Measurements from ENCODE around the gene AP1AR.

DNA sequence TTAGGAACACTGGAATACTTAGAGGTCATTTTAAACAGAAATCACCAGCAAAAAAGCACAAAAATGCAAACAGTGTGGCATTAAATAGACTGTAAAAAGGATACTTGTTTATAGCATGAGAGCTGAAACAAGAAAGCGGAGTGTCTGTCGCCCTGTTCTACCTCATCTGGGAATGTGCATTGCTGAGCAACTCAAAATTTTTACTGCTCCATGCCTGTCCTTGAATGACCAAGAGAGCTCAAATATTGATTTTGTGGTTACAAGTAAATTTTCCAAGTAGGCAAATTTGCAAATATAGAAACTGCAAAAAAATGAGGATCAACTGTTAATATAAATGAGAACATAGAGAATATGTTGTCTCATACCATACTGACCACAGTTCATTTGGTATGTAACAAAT is 25.5 kb downstream of the AP1AR start:
- TF ChIP-seq, protein P1, sequence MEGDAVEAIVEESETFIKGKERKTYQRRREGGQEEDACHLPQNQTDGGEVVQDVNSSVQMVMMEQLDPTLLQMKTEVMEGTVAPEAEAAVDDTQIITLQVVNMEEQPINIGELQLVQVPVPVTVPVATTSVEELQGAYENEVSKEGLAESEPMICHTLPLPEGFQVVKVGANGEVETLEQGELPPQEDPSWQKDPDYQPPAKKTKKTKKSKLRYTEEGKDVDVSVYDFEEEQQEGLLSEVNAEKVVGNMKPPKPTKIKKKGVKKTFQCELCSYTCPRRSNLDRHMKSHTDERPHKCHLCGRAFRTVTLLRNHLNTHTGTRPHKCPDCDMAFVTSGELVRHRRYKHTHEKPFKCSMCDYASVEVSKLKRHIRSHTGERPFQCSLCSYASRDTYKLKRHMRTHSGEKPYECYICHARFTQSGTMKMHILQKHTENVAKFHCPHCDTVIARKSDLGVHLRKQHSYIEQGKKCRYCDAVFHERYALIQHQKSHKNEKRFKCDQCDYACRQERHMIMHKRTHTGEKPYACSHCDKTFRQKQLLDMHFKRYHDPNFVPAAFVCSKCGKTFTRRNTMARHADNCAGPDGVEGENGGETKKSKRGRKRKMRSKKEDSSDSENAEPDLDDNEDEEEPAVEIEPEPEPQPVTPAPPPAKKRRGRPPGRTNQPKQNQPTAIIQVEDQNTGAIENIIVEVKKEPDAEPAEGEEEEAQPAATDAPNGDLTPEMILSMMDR (IDR thresholded peaks at IDR 0.05; ENCODE audit: extremely low read depth in 1 of 2, insufficient read depth in 1 of 2, low read depth in 1 of 2, low read length in 2 of 2): no peak
- no peak for TF ChIP-seq EZH2 (IDR thresholded peaks at IDR 0.05; ENCODE audit: borderline replicate concordance, low read depth, low read length, severe bottlenecking)
- TF ChIP-seq, protein P2, sequence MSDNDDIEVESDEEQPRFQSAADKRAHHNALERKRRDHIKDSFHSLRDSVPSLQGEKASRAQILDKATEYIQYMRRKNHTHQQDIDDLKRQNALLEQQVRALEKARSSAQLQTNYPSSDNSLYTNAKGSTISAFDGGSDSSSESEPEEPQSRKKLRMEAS (IDR thresholded peaks at IDR 0.05; ENCODE audit: insufficient read depth, insufficient read length): no peak
- TF ChIP-seq POLR2A (IDR thresholded peaks at IDR 0.05; ENCODE audit: low read depth, low read length): no peak
- no peak for TF ChIP-seq POLR2AphosphoS5 (IDR thresholded peaks at IDR 0.05; ENCODE audit: insufficient read depth, low read depth, low read length)
